Mesendoderm (in vitro differentiated cells): Measurements from ENCODE around the gene ARSI.

ENCODE experiments used
- DNase-seq: peaks from one replicate; pipeline ENCODE4 v3.0.0; 2013
- H2AK5ac ChIP-seq: 2 replicates; pipeline ENCODE4 v1.6.1; 2013; ENCODE audit warnings: low read length, inconsistent platforms
- H2BK120ac ChIP-seq: 2 replicates; pipeline ENCODE4 v1.6.1; 2013; ENCODE audit warnings: low read depth, mild to moderate bottlenecking, low read length, moderate library complexity, mixed read lengths
- H2BK15ac ChIP-seq: replicated peaks from 2 replicates; pipeline ENCODE4 v1.6.1; 2013; ENCODE audit warnings: low read depth, mild to moderate bottlenecking, moderate library complexity
- H2BK5ac ChIP-seq: 2 replicates; pipeline ENCODE4 v1.6.1; 2013; ENCODE audit warnings: low read length, inconsistent platforms
- H3K18ac ChIP-seq: 2 replicates; pipeline ENCODE4 v1.6.1; 2013; ENCODE audit warnings: mild to moderate bottlenecking, low read length, mixed read lengths
- H3K23ac ChIP-seq: one replicate; pipeline ENCODE4 v1.6.1; 2013; ENCODE audit warnings: low read length
- H3K27ac ChIP-seq: 2 replicates; pipeline ENCODE4 v1.5.1; 2013; ENCODE audit warnings: low read depth, mild to moderate bottlenecking, inconsistent platforms, low read length, moderate library complexity
- H3K27me3 ChIP-seq: 2 replicates; pipeline ENCODE4 v1.6.1; 2013; ENCODE audit warnings: low read length, control low read depth, mild to moderate bottlenecking, inconsistent platforms; ENCODE audit not compliant: insufficient read depth, poor library complexity
- H3K36me3 ChIP-seq: 2 replicates; pipeline ENCODE4 v1.6.1; 2013; ENCODE audit warnings: low read length, inconsistent platforms; ENCODE audit not compliant: control insufficient read depth, insufficient read depth
- H3K4ac ChIP-seq: one replicate; pipeline ENCODE4 v1.6.1; 2013; ENCODE audit warnings: low read depth, mild to moderate bottlenecking, low read length, moderate library complexity
- H3K4me1 ChIP-seq: 2 replicates; pipeline ENCODE4 v1.6.1; 2013; ENCODE audit warnings: low read depth, low read length, inconsistent platforms; ENCODE audit not compliant: control insufficient read depth
- H3K4me2 ChIP-seq: 2 replicates; pipeline ENCODE4 v1.6.1; 2013; ENCODE audit warnings: low read length
- H3K4me3 ChIP-seq: 2 replicates; pipeline ENCODE4 v1.5.1; 2013; ENCODE audit warnings: mild to moderate bottlenecking, low read length
- H3K56ac ChIP-seq: one replicate; pipeline ENCODE4 v1.6.1; 2013; ENCODE audit warnings: low read length
- H3K79me1 ChIP-seq: 2 replicates; pipeline ENCODE4 v1.6.1; 2013; ENCODE audit warnings: low read length, inconsistent platforms
- H3K79me2 ChIP-seq: 2 replicates; pipeline ENCODE4 v1.6.1; 2013; ENCODE audit warnings: mild to moderate bottlenecking, low read length; ENCODE audit not compliant: control insufficient read depth, insufficient read depth
- H3K9ac ChIP-seq: 2 replicates; pipeline ENCODE4 v1.6.1; 2013; ENCODE audit warnings: low read length, inconsistent platforms
- H4K5ac ChIP-seq: one replicate; pipeline ENCODE4 v1.6.1; 2013; ENCODE audit warnings: low read length
- H4K8ac ChIP-seq: one replicate; pipeline ENCODE4 v1.6.1; 2013; ENCODE audit warnings: low read depth, mild to moderate bottlenecking, control low read depth, low read length, moderate library complexity
- WGBS: extraction: QIAGEN DNeasy Blood & Tissue Kit; methylation state at CpG from one replicate; pipeline ENCODE4 v1.1.7; 2013; ENCODE audit warnings: low lambda C conversion rate, missing lambda C conversion rate; ENCODE audit not compliant: insufficient coverage; ENCODE audit errors: extremely low coverage; 5-methylcytosine and 5-hydroxymethylcytosine counted together

The ARSI gene

GRCh38 chr5:150301901-150302300, 804 bp downstream of the ARSI start:
- H3K4me3 ChIP-seq = peak overlapping the region; percentile 14

GRCh38 chr5:150301170-150301505, 1.6 kb downstream of the ARSI start:
- no peak overlapping the region for H3K23ac ChIP-seq
- no peak for DNase-seq
- H3K4ac ChIP-seq = no peak overlapping the region
- H3K4me2 ChIP-seq = no peak overlapping the region
- H3K9ac ChIP-seq = no peak overlapping the region
- no CpG with 5 or more reads among the region's 1 CpG for WGBS
- H3K36me3 ChIP-seq = no peaks in the 10 kb centered on the region
- H2BK15ac ChIP-seq = no peak overlapping the region
- no peaks in the 10 kb centered on the region for H3K79me2 ChIP-seq
- H3K4me1 ChIP-seq = peaks cover 17% of the 10 kb centered on the region
- H3K56ac ChIP-seq = no peak overlapping the region
- H4K8ac ChIP-seq = no peak overlapping the region
- H3K4me3 ChIP-seq = no peak overlapping the region
- H3K79me1 ChIP-seq = no peaks in the 10 kb centered on the region
- H3K27me3 ChIP-seq = no peaks in the 10 kb centered on the region
- no peak overlapping the region for H3K27ac ChIP-seq
- H3K18ac ChIP-seq = no peak overlapping the region
- H2AK5ac ChIP-seq = peak overlapping the region; percentile 23
- no peak overlapping the region for H2BK5ac ChIP-seq
- H2BK120ac ChIP-seq = no peak overlapping the region
- no peak overlapping the region for H4K5ac ChIP-seq

More at GRCh38 chr5:150301901-150302300, 804 bp downstream of the ARSI start:
- Histone ChIP-seq H3K79me2 (no peaks in the 10 kb centered on the region), H3K56ac (peak overlapping the region; percentile 87), H2BK120ac (no peak overlapping the region), H4K8ac (no peak overlapping the region), H3K23ac (no peak overlapping the region), H4K5ac (no peak overlapping the region), H3K9ac (peak overlapping the region; percentile 74), H3K18ac (no peak overlapping the region), H3K27ac (no peak overlapping the region), H2BK5ac (no peak overlapping the region), H3K27me3 (no peaks in the 10 kb centered on the region), H3K36me3 (no peaks in the 10 kb centered on the region), H2AK5ac (no peak overlapping the region), H3K79me1 (no peaks in the 10 kb centered on the region), H3K4me1 (peaks cover 17% of the 10 kb centered on the region), H3K4me2 (peak overlapping the region; percentile 83), H2BK15ac (no peak overlapping the region), H3K4ac (no peak overlapping the region)
- peak; percentile 44 for DNase-seq
- WGBS = no CpG with 5 or more reads among the region's 22 CpGs

GRCh38 chr5:150300496-150301169, 2.1 kb downstream of the ARSI start:
- Histone ChIP-seq H3K9ac (no peak overlapping the region), H3K18ac (no peak overlapping the region), H3K4me1 (peaks cover 17% of the 10 kb centered on the region), H3K79me1 (no peaks in the 10 kb centered on the region), H3K23ac (no peak overlapping the region), H3K36me3 (no peaks in the 10 kb centered on the region), H2BK15ac (no peak overlapping the region), H3K27me3 (no peaks in the 10 kb centered on the region), H4K5ac (no peak overlapping the region), H3K4me3 (no peak overlapping the region), H3K4me2 (no peak overlapping the region), H3K4ac (no peak overlapping the region), H2BK5ac (no peak overlapping the region), H3K56ac (no peak overlapping the region), H2AK5ac (peak overlapping the region; percentile 23), H3K79me2 (no peaks in the 10 kb centered on the region), H4K8ac (no peak overlapping the region), H3K27ac (no peak overlapping the region), H2BK120ac (no peak overlapping the region)
- WGBS = no CpG with 5 or more reads among the region's 13 CpGs
- DNase-seq = peak; percentile 60

GRCh38 chr5:150299571-150300327, 3.0 kb downstream of the ARSI start:
- no peak overlapping the region for H3K23ac ChIP-seq
- no peak overlapping the region for H2BK5ac ChIP-seq
- no peak overlapping the region for H3K56ac ChIP-seq
- H2BK15ac ChIP-seq = no peak overlapping the region
- no peak overlapping the region for H2BK120ac ChIP-seq
- no peak overlapping the region for H3K4ac ChIP-seq
- no peak overlapping the region for H4K8ac ChIP-seq
- no peak overlapping the region for H3K27ac ChIP-seq
- H3K4me2 ChIP-seq = no peak overlapping the region
- H3K4me1 ChIP-seq = peaks cover 17% of the 10 kb centered on the region
- H4K5ac ChIP-seq = no peak overlapping the region
- H2AK5ac ChIP-seq = no peak overlapping the region
- no peaks in the 10 kb centered on the region for H3K79me1 ChIP-seq
- no peak overlapping the region for H3K4me3 ChIP-seq
- H3K79me2 ChIP-seq = no peaks in the 10 kb centered on the region
- H3K18ac ChIP-seq = no peak overlapping the region
- no CpG with 5 or more reads among the region's 6 CpGs for WGBS
- DNase-seq = peak; percentile 91
- H3K27me3 ChIP-seq = no peaks in the 10 kb centered on the region
- H3K36me3 ChIP-seq = no peaks in the 10 kb centered on the region
- H3K9ac ChIP-seq = no peak overlapping the region

GRCh38 chr5:150298701-150299451, 3.8 kb downstream of the ARSI start:
- no peak overlapping the region for H3K4me2 ChIP-seq
- H2BK5ac ChIP-seq = no peak overlapping the region
- H2BK15ac ChIP-seq = no peak overlapping the region
- no CpG with 5 or more reads among the region's 10 CpGs for WGBS
- no peaks in the 10 kb centered on the region for H3K27me3 ChIP-seq
- no peak overlapping the region for H3K9ac ChIP-seq
- H4K5ac ChIP-seq = no peak overlapping the region
- H3K4me3 ChIP-seq = no peak overlapping the region
- no peak overlapping the region for H3K4ac ChIP-seq
- H2AK5ac ChIP-seq = no peak overlapping the region
- H3K79me1 ChIP-seq = no peaks in the 10 kb centered on the region
- no peak overlapping the region for H3K27ac ChIP-seq
- no peaks in the 10 kb centered on the region for H3K79me2 ChIP-seq
- no peak overlapping the region for H3K18ac ChIP-seq
- no peak overlapping the region for H3K23ac ChIP-seq
- no peaks in the 10 kb centered on the region for H3K36me3 ChIP-seq
- H3K4me1 ChIP-seq = peaks cover 17% of the 10 kb centered on the region
- DNase-seq = no peak
- H4K8ac ChIP-seq = no peak overlapping the region
- H2BK120ac ChIP-seq = no peak overlapping the region
- no peak overlapping the region for H3K56ac ChIP-seq
